B cell (primary cell): ENCODE measurements around the gene ELP1. TPM values are rescaled to one million over a fixed set of nuclear protein-coding genes. Genes with fewer than 3 reads are reported as not detected.
"Not testable (repeated sequence)": the region's sequence is repeated elsewhere in the genome, so short reads cannot be mapped to it uniquely, and the experiment has no call there.

Experiments
- ATAC-seq: fragments of 200-7000 bp; cut with Tn5 transposase; one replicate; pipeline ENCODE4 v1.10.0; 2021; ENCODE audit warnings: low read depth, mild to moderate bottlenecking, moderate number of reproducible peaks, moderate library complexity
- CTCF ChIA-PET: fragments of 350-600 bp; sonication (Branson Sonifier 250); formaldehyde crosslinking; loops from one replicate; lab custom pipeline; 2021; ENCODE audit warnings: antibody characterized with exemption, inconsistent platforms; lab: Charles Lee
- POLR2A ChIA-PET: fragments of 350-600 bp; sonication (Branson Sonifier 250); formaldehyde crosslinking; loops from one replicate; lab custom pipeline; 2021; ENCODE audit warnings: antibody characterized with exemption; lab: Charles Lee
- DNase-seq: peaks from one replicate; pipeline ENCODE4 v3.0.0; 2013
- H2AFZ ChIP-seq: 2 replicates; pipeline ENCODE4 v1.6.1; 2012; ENCODE audit warnings: mild to moderate bottlenecking, low read depth, low read length; ENCODE audit not compliant: insufficient read depth, poor library complexity, severe bottlenecking
- H3K27ac ChIP-seq, 2 donors: 1 replicate in 1 of 2; 2 replicates in 1 of 2; pipeline ENCODE4 v1.5.1; 2012 to 2013; ENCODE audit warnings: low read length in 2 of 2, mild to moderate bottlenecking in 2 of 2, moderate library complexity in 1 of 2
- H3K27me3 ChIP-seq, 4 experiments: fragments of 200-600 bp in 1 of 4; sonication (generic) in 1 of 4; replicated peaks in 1 of 4; 1 replicate in 2 of 4; 2 replicates in 2 of 4; pipeline versions ENCODE4 v1.6.1 to v1.7.0; 2013 to 2016; ENCODE audit warnings: low read length in 3 of 4, mild to moderate bottlenecking in 2 of 4, mixed read lengths in 1 of 4, moderate library complexity in 1 of 4; ENCODE audit not compliant: insufficient read depth in 4 of 4, control insufficient read depth in 3 of 4; ENCODE audit errors: control extremely low read depth in 1 of 4
- H3K36me3 ChIP-seq, 2 experiments: replicated peaks in 1 of 2; 1 replicate in 1 of 2; 2 replicates in 1 of 2; pipeline versions ENCODE4 v1.6.1 to v1.7.1; 2013; ENCODE audit warnings: low read length in 1 of 2; ENCODE audit not compliant: insufficient read depth in 2 of 2, control insufficient read depth in 1 of 2; ENCODE audit errors: control extremely low read depth in 1 of 2, extremely low read depth in 1 of 2
- H3K4me1 ChIP-seq, 2 donors: fragments of 200-600 bp in 1 of 2; sonication (generic) in 1 of 2; 1 replicate in 1 of 2; 2 replicates in 1 of 2; pipeline versions ENCODE4 v1.5.1 to v1.6.1; 2013 to 2017; ENCODE audit warnings: low read length in 2 of 2; ENCODE audit not compliant: control insufficient read depth in 2 of 2, insufficient read depth in 2 of 2
- H3K4me2 ChIP-seq: replicated peaks from 2 replicates; pipeline ENCODE3; 2012; ENCODE audit warnings: mild to moderate bottlenecking, low read depth, low read length; ENCODE audit not compliant: poor library complexity, severe bottlenecking
- H3K4me3 ChIP-seq, 5 experiments: fragments of 200-600 bp in 1 of 5; sonication (generic) in 1 of 5; 1 replicate in 3 of 5; 2 replicates in 2 of 5; pipeline versions ENCODE4 v1.5.1 to v1.7.0; 2011 to 2016; ENCODE audit warnings: low read length in 4 of 5, mild to moderate bottlenecking in 4 of 5, low read depth in 2 of 5, control low read depth in 1 of 5, moderate library complexity in 1 of 5; ENCODE audit not compliant: insufficient read depth in 1 of 5; ENCODE audit errors: control extremely low read depth in 1 of 5, extremely low read depth in 1 of 5
- H3K79me2 ChIP-seq: fragments of 200-600 bp; sonication (generic); one replicate; pipeline ENCODE4 v1.6.0; 2016; ENCODE audit warnings: low read length; ENCODE audit not compliant: control insufficient read depth, insufficient read depth
- H3K9ac ChIP-seq: fragments of 200-600 bp; sonication (generic); 2 replicates; pipeline ENCODE4 v1.6.1; 2017; ENCODE audit warnings: mild to moderate bottlenecking, low read length, moderate library complexity
- H3K9me3 ChIP-seq, 3 donors: one replicate each; pipeline versions ENCODE4 v1.6.1 to v1.7.1; 2013; ENCODE audit warnings: low read length in 2 of 3; ENCODE audit not compliant: control insufficient read depth in 2 of 3, insufficient read depth in 1 of 3; ENCODE audit errors: control extremely low read depth in 1 of 3
- H4K20me1 ChIP-seq: 2 replicates; pipeline ENCODE4 v1.6.0; 2012; ENCODE audit warnings: mild to moderate bottlenecking, low read length; ENCODE audit not compliant: insufficient read depth, control insufficient read depth, poor library complexity, severe bottlenecking
- H3K27ac Mint-ChIP-seq: one replicate; pipeline ENCODE4 v1.8.0; 2021; ENCODE audit warnings: mixed read lengths
- H3K27me3 Mint-ChIP-seq: one replicate; pipeline ENCODE4 v1.8.0; 2021; ENCODE audit warnings: mixed read lengths
- H3K4me1 Mint-ChIP-seq: one replicate; pipeline ENCODE4 v1.8.0; 2021; ENCODE audit warnings: mixed read lengths
- H3K4me3 Mint-ChIP-seq: one replicate; pipeline ENCODE4 v1.8.0; 2021; ENCODE audit warnings: mixed read lengths
- H3K9me3 Mint-ChIP-seq: one replicate; pipeline ENCODE4 v1.8.0; 2022; ENCODE audit warnings: mixed read lengths; ENCODE audit not compliant: insufficient read depth
- CTCF ChIP-seq: fragments of 200-600 bp; IDR thresholded peaks from one replicate; pipeline ENCODE4 v1.8.0; 2022; ENCODE audit warnings: antibody characterized with exemption, mild to moderate bottlenecking
- EZH2 ChIP-seq: IDR thresholded peaks from 2 replicates; pipeline ENCODE4 v1.6.1; 2012; ENCODE audit warnings: borderline replicate concordance, low read depth, mild to moderate bottlenecking, moderate library complexity, low read length; ENCODE audit not compliant: insufficient read depth, poor library complexity, severe bottlenecking
- WGBS: methylation state at CpG from one replicate; pipeline ENCODE4 v1.1.5; 2013; ENCODE audit warnings: missing lambda C conversion rate; ENCODE audit not compliant: insufficient coverage; 5-methylcytosine and 5-hydroxymethylcytosine counted together
- intact Hi-C: fragments of 100-400 bp; cut with micrococcal nuclease; formaldehyde crosslinking; loops from one replicate; pipeline ENCODE4 v1.10.0; 2022
- polyA plus RNA-seq: library from polyadenylated mRNA; depleted of rRNA; stranded (reverse); fragments of >200 nt; gene quantifications from 2 replicates; pipeline ENCODE4 v1.2.3, GENCODE V29; 2012
- total RNA-seq, 2 donors: library from RNA; stranded (reverse); fragments of 120-200 nt in 1 of 2; gene quantifications; 1 replicate in 1 of 2; 2 replicates in 1 of 2; pipeline versions ENCODE4 v1.2.3 to v1.2.4, GENCODE V29; 2013 to 2022

Gene ELP1
- total and polyA plus RNA-seq, 2 donors (not counting 1 experiment from before 2014, with no cell fraction given): 20.8 to 29.4 TPM

- POLR2A ChIA-PET: no interaction called here
- CTCF ChIA-PET: no interaction called here
- no peak for TF ChIP-seq EZH2
- no peak for TF ChIP-seq CTCF
- Histone ChIP-seq H3K27ac (no peak overlapping the region), H3K9me3 (no peaks in the 10 kb centered on the region), H3K27me3 (no peaks in the 10 kb centered on the region), H3K9ac (no peak overlapping the region), H3K79me2 (no peaks in the 10 kb centered on the region), H3K4me3 (no peak overlapping the region), H3K36me3 (peaks cover 1 to 83% of the 10 kb centered on the region in 2 experiments), H3K4me2 (no peak overlapping the region), H3K4me1 (no peaks in the 10 kb centered on the region), H4K20me1 (no peaks in the 10 kb centered on the region), H2AFZ (no peak overlapping the region)
- Mint-ChIP-seq H3K4me3 (no peak overlapping the region), H3K27ac (peak overlapping the region; percentile 3), H3K4me1 (no peaks in the 10 kb centered on the region), H3K27me3 (no peaks in the 10 kb centered on the region), H3K9me3 (no peaks in the 10 kb centered on the region)
- ATAC-seq (no peak), DNase-seq (no peak)
- intact Hi-C loops: no loop called here
- WGBS: no CpG with 5 or more reads among the region's 2 CpGs
Measured at GRCh38 chr9:108903420-108904103, 30.4 kb downstream of the ELP1 start.

- Histone ChIP-seq H3K27me3 (no peaks in the 10 kb centered on the region), H3K79me2 (no peaks in the 10 kb centered on the region), H3K4me1 (no peaks in the 10 kb centered on the region), H3K4me2 (no peak overlapping the region), H3K9me3 (no peaks in the 10 kb centered on the region), H3K4me3 (no peak overlapping the region), H3K36me3 (peaks cover 8 to 79% of the 10 kb centered on the region in 2 experiments), H3K9ac (no peak overlapping the region), H2AFZ (no peak overlapping the region), H4K20me1 (no peaks in the 10 kb centered on the region), H3K27ac (no peak overlapping the region)
- no peak for DNase-seq
- Mint-ChIP-seq H3K4me3 (no peak overlapping the region), H3K9me3 (no peaks in the 10 kb centered on the region), H3K4me1 (no peaks in the 10 kb centered on the region), H3K27ac (no peak overlapping the region), H3K27me3 (no peaks in the 10 kb centered on the region)
- no peak for TF ChIP-seq EZH2
- TF ChIP-seq CTCF: no peak
- ChIA-PET CTCF (no interaction called here), POLR2A (no interaction called here)
- no peak for ATAC-seq
- intact Hi-C loops: no loop called here
- 67% methylated on average over 3 of the region's 5 CpGs for WGBS
Measured at GRCh38 chr9:108900176-108900575, 33.7 kb downstream of the ELP1 start.

DNA sequence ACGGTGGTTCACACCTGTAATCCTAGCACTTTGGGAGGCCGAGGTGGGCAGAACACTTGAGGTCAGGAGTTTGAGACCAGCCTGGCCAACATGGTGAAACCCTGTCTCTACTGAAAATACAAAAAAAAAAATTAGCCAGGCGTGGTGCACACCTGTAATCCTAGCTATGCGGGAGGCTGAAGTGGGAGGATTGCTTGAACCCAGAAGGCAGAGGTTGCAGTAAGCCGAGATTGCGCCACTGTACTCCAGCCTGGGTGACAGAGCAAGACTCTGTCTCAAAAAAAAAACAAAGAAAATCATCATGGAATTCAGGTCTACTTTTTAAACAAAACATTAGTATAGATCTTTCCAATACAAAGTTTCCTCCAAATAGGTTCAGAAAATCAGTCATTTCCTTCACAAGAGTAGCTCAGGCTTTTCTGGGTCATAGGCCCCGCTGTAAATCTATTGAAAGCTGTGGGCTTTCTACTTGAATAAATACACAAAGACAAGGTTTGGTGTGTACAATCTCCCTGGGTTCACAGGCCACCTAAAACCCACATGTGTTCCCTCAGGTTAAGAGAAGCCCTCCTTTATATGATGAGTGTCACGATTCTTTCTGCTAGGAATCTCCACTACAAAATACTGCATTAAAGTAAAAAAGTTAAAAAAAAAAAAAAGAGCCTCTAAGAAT lies 34.8 kb downstream of the ELP1 start:
- ATAC-seq, H3K27ac ChIP-seq, H3K27ac Mint-ChIP-seq, CTCF ChIA-PET, H3K4me1 ChIP-seq, POLR2A ChIA-PET, DNase-seq, intact Hi-C loops, H3K27me3 Mint-ChIP-seq, H4K20me1 ChIP-seq, H2AFZ ChIP-seq, H3K4me1 Mint-ChIP-seq, H3K27me3 ChIP-seq, H3K9ac ChIP-seq, H3K4me2 ChIP-seq, H3K4me3 Mint-ChIP-seq, H3K9me3 ChIP-seq, H3K9me3 Mint-ChIP-seq, H3K4me3 ChIP-seq, H3K79me2 ChIP-seq: not testable (repeated sequence)
- WGBS: 100% methylated on average over 3 of the region's 8 CpGs
- peaks cover 8 to 80% of the 10 kb centered on the region in 2 experiments for H3K36me3 ChIP-seq
